ENCODE data around the gene CEPT1.
A peak's percentile ranks its signal among the peaks of the same experiment; 100 is the strongest.
"Not testable (repeated sequence)": the region's sequence is repeated elsewhere in the genome, so short reads cannot be mapped to it uniquely, and the experiment has no call there.

CEPT1 gene

DNA sequence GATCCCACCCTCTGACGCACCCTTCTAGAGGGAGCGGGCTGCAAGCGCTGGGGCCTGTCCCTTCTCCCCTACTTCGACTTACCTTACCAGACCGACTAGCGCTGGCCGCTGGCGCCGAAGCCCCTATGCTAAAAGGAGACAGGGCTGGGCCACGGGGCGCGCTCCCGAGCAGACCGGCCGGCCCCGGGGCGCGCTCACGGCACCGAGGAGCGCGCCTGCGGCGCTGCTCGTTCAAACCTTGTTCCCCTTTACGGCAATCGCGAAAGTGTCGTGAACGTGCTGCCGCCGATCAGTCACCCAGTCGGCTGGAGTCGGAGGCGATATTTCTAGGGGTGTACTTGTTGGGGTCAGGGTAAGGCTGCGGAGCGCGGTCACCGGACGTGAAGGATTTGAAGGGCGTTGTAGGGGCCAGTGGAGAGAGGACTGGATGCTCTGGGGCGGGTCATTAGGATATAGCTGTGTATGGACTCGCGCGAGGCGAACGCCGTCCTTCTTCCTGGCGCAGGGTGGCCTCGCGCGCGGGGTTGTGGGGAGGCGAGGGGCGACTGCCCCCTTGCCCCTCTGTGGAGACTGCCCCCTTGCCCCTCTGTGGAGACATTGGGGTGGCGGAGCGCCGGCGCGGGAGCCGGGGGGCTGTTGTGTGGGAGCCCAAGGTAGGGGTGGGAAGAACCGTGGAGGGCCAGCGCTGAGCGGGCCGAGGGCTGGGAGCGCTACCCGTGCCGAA lies at the start of gene CEPT1, which contains the start of gene DRAM2:
Gene CEPT1, plus strand, starts transcription at position 268 of the 724 bp plus-strand sequence. CDS start 7,492 bp downstream, outside the sequence.
Gene DRAM2, minus strand, starts transcription at position 138 of the 724 bp plus-strand sequence. CDS start 8,539 bp downstream, outside the sequence.
- DNase-seq, result peak; percentile 55

DNA sequence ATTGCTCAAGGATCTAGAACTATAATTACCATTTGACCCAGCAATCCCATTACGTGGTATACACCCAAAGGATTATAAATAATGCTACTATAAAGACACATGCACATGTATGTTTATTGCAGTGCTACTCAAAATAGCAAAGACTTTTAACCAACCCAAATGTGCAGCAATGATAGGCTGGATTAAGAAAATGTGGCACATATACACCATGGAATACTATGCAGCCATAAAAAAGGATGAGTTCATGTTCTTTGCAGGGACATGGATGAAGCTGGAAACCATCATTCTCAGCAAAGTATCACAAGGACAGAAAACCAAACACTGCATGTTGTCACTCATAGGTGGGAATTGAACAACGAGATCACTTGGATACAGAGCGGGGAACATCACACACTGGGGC lies 44.6 kb upstream of the CEPT1 start:
- DNase-seq, result not testable (repeated sequence)

DNA sequence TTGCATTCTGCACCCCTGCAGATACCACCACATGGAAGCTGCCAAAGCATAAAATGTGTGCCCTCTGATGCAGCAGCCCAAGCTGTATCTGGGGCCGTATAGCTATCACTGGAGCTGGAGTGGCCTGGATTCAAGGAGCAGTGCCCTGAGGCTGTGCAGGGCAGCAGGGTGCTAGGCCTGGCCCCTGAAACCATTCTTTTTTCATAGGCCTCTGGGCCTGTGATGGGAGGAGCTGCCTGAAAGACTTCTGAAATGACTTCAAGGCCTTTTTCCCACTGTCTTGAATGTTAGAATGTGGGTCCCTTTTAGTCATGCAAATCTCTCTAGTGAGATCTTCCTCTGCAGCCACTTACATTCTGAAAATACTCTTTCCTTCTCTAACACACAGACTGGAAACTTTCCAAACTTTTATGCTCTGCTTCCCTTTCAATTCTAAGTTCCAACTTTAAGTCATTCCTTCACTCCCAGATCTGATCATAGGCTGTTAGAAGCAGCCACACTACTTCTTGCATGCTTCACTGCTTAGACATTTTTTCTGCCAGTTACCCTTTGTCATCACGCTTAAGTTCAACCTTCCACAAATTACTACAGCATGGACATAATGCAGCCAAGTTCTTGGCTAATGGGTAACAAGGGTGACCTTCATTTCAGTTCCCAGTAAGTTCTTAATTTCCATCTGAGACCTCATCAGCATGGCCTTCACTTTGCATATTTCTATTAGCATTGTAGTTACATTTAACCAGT lies 42.5 kb upstream of the CEPT1 start:
- DNase-seq, result no peak

DNA sequence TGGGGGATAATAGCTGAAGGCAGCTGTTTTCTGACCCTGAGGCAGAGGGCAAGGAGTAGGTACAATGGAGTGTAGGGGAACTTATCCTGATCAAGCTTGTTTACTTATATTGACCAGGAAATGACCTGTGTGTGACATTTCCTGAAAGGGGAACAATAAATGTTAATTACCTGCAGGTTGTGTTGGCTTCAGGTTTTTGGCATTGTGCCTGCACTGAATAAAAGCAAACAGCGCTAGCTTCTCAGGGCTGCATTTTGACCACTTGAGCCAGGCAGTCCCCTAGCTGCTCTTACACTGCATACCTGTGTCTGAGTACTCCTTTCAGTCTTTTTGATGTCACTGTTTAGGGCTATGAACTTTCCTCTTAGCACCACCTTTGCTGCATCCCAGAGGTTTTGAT lies 40.7 kb upstream of the CEPT1 start:
- DNase-seq, result no peak

DNA sequence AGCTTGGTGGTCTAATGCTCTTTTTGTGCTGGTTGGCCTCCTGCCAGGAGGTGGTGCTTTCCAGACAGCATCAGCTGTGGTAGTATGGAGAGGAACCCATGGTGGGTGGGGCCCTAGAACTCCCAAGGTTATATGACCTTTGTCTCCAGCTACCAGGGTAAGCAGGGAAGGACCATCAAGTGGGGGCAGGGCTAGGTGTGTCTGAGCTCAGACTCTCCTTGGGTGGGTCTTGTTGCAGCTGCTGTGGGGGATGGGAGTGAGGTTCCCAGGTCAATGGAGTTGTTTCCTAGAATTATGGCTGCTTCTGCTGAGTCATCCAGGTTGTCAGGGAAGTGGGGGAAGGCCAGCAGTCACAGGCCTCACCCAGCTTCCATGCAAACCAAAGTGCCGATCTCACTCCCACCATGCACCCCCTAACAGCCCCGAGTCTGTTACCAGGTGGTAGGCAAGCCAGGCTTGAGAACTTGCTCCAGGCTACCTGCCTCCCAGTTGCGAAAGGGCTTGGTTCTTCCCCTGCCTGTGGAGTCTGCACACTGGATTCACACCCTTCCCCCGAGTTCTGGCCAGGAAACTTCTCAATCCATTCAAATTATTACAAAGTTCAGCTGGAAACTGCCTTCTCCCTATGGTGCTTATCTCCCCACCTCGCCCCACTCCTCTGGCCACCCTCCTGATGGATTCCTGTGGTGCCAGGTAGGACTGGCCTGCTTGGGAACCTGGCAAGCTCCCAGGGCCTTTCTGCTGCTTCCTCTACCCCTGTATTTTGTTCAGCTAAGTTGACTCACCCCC lies 38.0 kb upstream of the CEPT1 start:
- DNase-seq, result no peak

DNA sequence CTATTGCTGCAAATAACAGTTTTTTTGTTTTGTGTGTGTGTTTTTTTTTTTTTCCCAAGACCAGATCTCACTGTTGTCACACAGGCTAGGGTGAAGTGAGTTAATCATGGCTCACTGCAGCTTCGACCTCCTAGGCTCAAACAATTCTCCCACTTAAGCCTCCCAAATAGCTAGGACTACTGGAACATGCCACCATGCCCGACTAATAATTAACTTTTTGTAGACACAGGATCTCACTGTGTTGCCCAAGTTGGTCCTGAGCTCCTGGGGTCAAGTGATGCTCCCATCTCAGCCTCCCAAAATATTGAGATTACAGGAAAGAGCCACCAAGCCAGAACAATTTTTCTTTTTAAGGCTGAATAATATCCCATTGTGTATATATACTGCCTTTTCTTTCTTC lies 35.0 kb upstream of the CEPT1 start:
- no peak for DNase-seq

DNA sequence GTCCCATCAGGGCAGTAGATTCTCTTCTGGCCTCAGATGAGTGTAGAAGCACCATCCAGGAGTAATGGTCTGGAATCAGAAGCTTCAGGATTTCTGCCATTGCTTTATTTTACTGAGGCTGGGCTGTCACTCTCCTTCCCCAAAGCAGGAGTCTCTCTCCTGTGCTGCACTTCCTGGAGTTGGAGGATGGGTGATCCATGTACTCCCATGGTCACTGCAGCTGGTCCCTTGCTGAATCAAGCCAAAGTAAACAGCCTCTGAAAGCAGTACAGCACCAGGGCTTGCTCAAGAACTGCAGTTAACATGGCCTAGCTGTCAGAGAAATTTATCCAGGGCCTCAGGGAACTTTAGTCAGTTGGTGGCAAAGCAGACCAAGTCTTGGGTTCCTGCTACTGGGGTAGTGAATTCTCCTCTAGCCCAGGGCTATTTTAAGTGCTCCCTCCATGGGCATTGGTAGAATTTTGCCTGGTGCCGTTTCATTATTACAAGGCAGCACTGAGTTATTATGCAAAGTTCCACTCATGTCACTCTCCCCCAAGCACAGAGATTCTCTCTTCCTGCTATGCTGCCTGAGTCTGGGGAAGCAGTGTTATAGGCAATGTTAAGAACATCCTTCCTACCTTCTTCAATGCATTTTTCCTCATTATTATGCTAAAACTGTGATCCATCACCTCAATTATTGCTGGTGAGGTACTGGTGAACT lies 29.7 kb upstream of the CEPT1 start:
- no peak for DNase-seq

DNA sequence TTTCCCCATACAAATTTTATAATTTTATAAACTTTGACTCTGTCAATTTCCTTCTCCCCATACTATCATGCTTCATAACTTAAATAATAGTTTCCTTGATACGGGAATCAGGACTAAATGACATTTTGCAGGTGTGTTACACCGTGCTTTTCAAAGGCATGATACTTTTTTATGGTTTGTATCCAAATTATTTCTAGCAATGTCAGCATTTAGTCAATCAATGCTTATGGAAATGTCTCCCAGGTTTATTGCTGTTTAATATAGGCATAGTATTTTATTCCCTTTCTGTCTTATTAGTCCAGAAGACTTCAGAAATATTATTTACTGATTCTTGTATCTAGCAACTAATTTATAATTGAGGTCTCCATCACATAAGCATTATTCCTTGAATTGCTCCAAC lies 23.5 kb upstream of the CEPT1 start:
- no peak for DNase-seq

DNA sequence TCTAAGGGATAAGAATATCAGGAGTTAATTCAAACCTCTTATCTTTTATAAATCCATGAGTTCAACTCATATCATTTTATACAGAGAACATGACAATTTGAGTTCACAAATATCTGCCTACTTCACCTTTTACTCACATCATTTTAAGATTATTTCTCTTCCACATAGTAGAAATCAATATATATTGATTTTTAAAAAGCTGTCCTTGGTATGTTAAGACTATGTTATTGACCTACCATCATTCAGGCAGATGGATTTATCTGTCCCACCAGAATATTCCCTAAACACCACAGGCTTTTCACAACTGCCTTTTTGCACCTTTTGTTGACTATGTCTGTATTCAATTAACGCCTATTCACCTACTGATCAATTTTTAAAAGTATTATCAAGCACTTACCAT lies 13.7 kb upstream of the CEPT1 start:
- DNase-seq, result no peak

DNA sequence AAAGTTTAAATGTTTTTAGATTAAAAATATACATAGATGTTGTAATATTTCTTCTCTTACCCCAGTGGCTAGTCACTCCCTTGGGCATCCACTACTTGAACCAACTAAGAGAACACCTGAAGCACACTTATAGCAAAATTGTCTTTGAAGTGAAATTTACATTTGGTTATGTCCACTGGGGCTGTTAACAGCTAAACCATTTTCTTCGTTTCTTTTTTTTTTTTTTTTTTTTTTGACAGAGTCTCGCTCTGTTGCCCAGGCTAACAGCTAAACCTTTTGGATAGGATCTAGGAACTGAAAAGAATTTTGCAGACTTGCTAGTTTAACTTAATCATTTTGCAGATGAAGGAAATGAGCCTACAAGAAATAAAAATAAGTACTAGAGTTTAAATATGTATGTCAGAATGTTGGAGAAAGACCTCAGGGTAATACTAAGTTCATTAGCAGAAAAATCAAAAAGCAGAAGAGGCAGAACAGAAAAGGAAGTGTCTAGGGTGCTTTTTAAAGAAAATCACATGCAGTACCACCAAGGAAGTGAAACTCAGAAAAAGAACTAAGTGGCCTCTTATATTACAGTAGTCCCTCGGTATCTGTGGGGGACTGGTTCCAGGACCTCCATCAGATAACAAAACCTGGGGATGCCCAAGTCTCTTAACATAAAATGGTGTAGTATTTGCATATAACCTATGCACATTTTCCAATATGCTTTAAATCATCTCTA lies 11.9 kb upstream of the CEPT1 start:
- DNase-seq, result no peak

DNA sequence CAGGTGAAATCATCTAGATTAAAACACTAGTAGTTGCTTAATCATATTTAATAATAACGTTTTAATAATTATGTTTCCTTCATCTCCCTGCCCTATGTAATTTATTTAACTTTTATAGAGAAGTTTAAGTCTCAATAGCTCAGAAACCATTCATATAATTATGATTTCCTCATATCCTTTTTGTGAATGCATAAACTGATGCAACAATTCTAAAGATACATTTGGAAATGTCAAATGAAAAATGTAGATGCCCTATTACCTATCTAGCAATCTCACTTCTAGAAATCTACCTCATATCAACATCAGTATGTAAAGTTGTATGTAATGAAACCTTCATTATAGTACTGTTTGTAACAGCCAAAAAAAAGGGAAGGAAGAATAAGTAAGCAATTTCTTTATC lies 10.6 kb upstream of the CEPT1 start:
- no peak for DNase-seq

DNA sequence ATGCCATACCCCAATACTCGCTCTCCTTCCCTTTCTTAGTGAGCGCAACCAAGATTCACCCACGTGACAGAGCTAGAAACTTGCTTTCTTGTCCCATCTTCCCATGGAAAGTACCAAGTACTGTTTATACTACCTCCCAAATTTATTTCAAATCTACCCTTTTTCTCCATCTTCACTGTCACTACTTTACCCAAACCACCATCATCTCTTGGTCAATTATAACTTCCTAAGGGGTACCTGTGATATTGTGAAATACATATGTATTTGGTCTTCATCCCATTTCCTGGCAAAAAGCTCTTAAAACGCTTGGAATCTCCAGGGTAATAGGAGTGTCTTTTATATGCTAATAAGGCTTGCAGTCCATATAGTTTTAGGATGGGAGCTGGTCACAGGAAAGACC lies 8.3 kb upstream of the CEPT1 start:
- no peak for DNase-seq

DNA sequence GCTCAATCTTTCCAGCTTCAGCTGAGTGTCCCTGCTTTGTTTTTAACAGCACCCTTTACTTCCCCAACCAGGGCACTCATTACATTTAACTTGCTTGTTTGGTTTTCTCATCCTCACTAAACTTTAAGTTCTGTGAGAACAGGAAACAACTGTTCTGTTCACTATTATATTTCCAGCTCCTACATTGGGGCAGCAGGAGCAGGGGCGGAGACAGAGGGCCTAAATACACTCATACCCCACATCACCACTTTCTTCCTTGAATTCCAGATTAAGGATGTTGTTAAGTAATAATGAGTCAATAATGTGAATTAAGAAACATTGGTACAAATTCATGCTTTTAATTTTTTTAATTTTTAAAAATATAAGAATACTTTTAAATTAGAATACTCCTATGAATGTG lies 6.2 kb upstream of the CEPT1 start:
- DNase-seq, result no peak

DNA sequence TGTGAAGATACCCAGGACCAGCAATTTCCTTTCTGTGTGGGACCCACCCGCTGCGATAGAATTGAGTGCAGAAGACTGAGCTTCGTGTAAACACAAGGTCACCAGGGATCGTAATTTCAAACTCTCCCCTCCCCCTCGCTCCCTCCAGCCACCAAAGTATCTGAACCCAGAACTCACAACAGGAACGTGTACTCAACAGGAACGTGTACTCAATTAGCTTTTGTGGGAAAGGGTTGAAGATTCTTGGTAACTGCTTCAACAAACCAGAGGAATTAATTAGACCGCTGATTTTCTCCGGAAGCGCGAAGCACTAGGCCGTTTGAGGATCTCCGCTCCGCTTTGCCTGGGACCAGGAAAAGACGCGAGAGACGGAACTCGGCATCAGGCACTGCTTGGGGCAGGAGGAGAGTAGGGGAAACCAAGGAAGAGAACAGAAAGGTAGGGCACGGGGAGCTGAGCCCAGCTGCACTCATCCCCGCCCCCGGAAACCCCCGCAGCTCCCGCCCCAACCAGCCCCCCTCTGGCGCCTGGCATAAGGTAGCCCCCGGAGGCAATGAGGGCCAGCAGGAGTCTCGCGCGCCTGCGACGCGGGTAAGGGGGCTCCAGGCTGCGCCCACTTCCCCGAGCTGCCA lies 583 bp upstream of the CEPT1 start:
- peak; percentile 49 for DNase-seq

DNA sequence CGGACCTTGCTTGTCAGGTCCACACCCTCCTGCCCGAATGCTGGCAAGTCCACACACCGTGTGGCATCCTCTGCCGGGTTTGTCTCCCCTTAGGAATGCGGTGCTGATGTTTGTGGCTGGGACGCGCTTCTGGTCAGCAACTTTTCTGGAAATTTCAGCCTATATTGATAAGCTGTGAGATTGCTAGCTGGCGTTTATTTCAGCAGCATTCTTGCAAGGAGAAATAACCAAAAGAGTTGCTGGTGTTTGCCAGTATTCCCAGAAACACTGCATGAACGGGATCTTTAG lies 601 bp downstream of the CEPT1 start:
- no peak for DNase-seq

DNA sequence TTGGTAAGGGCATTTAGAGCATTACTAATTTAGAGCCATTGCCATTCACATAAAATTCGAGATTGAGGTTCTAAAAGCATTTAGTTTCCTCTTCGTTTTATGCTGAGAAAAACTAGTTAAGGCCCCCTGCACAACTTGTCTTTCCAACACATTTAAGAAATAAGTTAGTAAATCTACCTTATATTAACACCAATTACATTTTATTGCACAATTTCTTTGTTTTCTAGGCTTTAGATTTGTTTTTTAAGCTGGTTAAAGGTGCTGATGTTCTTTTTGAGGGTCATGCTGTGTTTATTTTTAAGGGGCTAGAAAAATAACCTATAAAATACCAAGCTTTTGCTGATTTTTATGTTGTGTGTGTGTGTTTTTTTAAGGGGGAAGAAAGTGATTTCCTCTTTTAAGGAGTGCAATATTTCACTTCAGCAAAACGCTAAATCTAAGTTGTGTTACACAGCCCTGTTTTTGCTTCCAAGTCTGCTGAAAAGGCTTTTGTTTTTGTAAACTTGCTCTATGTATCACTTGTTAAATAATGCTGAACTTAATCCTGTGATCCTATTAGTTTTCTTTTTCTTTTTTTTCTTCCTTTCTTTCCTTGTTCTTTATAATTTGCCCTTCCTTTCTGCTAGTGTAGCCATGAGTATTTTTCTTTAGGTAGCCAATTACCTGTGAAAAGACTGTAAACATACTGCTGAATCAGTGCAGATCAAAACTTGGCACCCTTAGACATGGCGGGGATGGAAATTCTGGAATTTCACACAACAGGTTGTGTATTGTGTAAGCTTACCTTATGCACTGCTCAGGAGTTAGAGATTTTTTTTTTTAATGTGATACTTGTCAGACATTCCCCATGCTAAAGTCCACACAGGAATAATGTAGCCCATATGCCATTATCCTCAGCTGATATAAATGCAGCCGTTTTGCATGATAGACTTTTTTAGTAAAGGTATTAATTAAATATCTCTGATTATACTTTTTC lies 1.5 kb downstream of the CEPT1 start:
- no peak for DNase-seq

DNA sequence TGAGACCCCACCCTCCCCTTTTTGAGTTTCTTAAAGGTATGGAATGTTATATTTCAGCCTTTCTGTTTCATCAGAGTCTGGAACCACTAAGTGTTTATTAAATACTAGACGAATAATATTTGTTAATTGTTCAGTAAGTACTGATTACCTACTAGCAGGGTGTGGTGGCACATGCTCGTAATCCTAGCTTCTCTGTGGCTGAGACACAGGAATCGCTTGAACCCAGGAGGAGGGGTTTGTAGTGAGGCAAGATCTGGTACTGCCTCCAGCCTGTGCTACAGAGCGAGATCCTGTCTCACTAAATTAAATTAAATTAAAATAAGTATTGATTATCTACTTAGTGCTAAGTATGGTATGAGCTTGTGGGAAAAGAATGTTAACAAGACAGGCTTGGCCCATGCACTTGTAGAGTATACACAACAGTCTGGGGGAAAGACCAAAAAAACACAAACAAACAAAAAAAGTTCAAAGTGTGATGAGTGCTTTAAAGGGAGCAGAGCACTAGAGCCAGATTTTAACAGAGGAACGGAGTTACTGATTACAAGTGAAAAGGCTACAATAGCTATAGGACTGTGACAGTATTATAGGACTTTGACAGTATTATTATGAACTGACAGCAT lies 2.4 kb downstream of the CEPT1 start:
- DNase-seq, result no peak

DNA sequence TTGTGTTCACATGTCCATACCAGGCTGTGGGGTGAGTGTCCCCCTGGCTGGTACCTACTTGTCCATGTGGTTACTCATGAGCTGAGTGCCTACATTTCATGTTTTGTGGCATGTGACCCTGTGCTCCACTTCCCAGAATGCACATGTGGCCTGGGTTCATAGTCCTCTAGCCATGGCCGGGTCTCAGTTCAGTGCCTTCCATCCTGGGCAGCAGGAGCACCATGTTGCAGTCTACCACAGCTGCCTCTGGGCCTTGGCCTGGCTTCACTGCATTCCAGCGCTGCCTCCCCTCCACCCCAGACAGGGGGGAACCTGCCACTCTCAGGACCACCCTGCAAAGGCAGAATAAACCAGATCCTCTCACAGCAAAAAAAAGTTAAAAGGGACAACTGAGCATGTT lies 5.5 kb downstream of the CEPT1 start:
- DNase-seq, result no peak

DNA sequence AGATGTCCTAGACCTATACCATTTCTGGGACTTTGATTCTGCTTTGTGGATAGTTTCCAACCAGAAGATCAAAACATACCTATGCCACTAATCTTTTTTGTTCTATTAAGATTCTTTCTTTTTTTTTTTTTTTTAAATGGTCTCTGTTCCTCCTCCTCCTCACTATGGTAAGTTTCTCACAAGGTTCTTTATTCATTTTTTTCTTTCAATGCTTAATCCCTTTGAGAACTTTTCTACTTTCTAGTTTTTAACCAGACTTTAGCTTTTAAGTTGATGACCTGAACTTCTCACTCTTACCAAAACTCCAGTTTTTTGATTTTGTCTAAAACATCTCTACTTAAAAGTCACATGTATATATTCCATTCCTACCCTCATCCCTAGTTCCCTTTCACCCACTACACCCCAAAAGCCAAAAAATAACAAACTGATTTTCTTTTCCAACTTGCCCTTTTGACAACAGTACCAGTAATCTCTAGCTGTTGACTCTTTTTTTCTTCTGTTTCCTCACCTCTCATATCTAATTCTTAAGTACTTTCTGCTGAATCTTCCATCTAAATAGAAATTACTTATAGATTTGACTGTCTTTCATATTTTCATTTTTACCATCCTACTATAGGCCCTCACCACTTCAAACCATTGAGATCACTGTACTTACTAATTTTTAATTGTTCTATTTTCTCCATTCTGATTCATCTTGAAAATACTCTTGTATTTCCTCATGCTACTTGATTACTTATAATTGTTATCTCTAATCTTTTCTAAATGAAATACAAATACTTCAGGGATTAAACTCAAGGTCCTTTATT lies 6.1 kb downstream of the CEPT1 start:
- no peak for DNase-seq
